Measurements from ENCODE around the gene KIAA1549. TPM values are rescaled to one million over a fixed set of nuclear protein-coding genes. Genes with fewer than 3 reads are reported as not detected.

Gene KIAA1549
- total RNA-seq, 4 donors from 2014 or later, result 0.11 to 2.1 (median 0.28) TPM

- intact Hi-C loops (cut with DNase I), result no loop called here
- no peak for DNase-seq
- 88 to 92% methylated on average over 11 of the region's 12 CpGs for WGBS, 2 donors
Observed at GRCh38 chr7:138949421-138950088, 31.6 kb downstream of the KIAA1549 start.

GRCh38 chr7:138948403-138948802 is 32.8 kb downstream of the KIAA1549 start:
- intact Hi-C loops (cut with DNase I), result no loop called here
- WGBS, 2 donors, result 77 to 84% methylated on average over 6 of the region's 6 CpGs
- Histone ChIP-seq H3K27me3 (no peaks in the 10 kb centered on the region), H3K9me3 (no peaks in the 10 kb centered on the region), H3K4me1 (no peaks in the 10 kb centered on the region), H3K27ac (no peak overlapping the region), H3K4me3 (no peak overlapping the region), H3K36me3 (no peaks in the 10 kb centered on the region)
- no peak for DNase-seq
- no peak for TF ChIP-seq CTCF (IDR thresholded peaks at IDR 0.05)
- TF ChIP-seq POLR2A (IDR thresholded peaks at IDR 0.05), result no peak

More at GRCh38 chr7:138949421-138950088, 31.6 kb downstream of the KIAA1549 start:
- H3K36me3 ChIP-seq, result no peaks in the 10 kb centered on the region
- H3K4me1 ChIP-seq, result no peaks in the 10 kb centered on the region
- H3K27ac ChIP-seq, result no peak overlapping the region
- TF ChIP-seq CTCF (IDR thresholded peaks at IDR 0.05) (no peak), POLR2A (IDR thresholded peaks at IDR 0.05) (no peak)
- no peak overlapping the region for H3K4me3 ChIP-seq
- H3K9me3 ChIP-seq, result no peaks in the 10 kb centered on the region
- H3K27me3 ChIP-seq, result no peaks in the 10 kb centered on the region

- 61 to 65% methylated on average over 3 of the region's 3 CpGs for WGBS, 2 donors
- no peak for TF ChIP-seq POLR2A (IDR thresholded peaks at IDR 0.05)
- Histone ChIP-seq H3K27ac (no peak overlapping the region), H3K27me3 (no peaks in the 10 kb centered on the region), H3K9me3 (no peaks in the 10 kb centered on the region), H3K4me3 (no peak overlapping the region), H3K36me3 (no peaks in the 10 kb centered on the region), H3K4me1 (no peaks in the 10 kb centered on the region)
- intact Hi-C loops (cut with DNase I), result no loop called here
- DNase-seq, result no peak
Observed at GRCh38 chr7:138945821-138946220, 35.4 kb downstream of the KIAA1549 start.

GRCh38 chr7:138945154-138945553 is 36.0 kb downstream of the KIAA1549 start:
- Histone ChIP-seq H3K36me3 (no peaks in the 10 kb centered on the region), H3K9me3 (no peaks in the 10 kb centered on the region), H3K4me3 (no peak overlapping the region), H3K27me3 (no peaks in the 10 kb centered on the region), H3K27ac (no peak overlapping the region), H3K4me1 (no peaks in the 10 kb centered on the region)
- 38 to 45% methylated on average over 3 of the region's 3 CpGs for WGBS, 2 donors
- intact Hi-C loops (cut with DNase I), result no loop called here
- no peak for DNase-seq
- TF ChIP-seq POLR2A (IDR thresholded peaks at IDR 0.05), result no peak
- TF ChIP-seq CTCF (IDR thresholded peaks at IDR 0.05), result no peak

- H3K27me3 ChIP-seq, result no peaks in the 10 kb centered on the region
- H3K4me3 ChIP-seq, result no peak overlapping the region
- DNase-seq, result no peak
- no peaks in the 10 kb centered on the region for H3K9me3 ChIP-seq
- no peaks in the 10 kb centered on the region for H3K36me3 ChIP-seq
- H3K4me1 ChIP-seq, result no peaks in the 10 kb centered on the region
- whole genome bisulfite sequencing, 2 donors, result 71 to 74% methylated on average over 2 of the region's 2 CpGs
- intact Hi-C loops (cut with DNase I), result no loop called here
- no peak for TF ChIP-seq CTCF (IDR thresholded peaks at IDR 0.05)
- no peak for TF ChIP-seq POLR2A (IDR thresholded peaks at IDR 0.05)
- no peak overlapping the region for H3K27ac ChIP-seq
Observed at GRCh38 chr7:138944592-138944991, 36.6 kb downstream of the KIAA1549 start.

- Histone ChIP-seq H3K9me3 (no peaks in the 10 kb centered on the region), H3K4me1 (no peaks in the 10 kb centered on the region), H3K4me3 (no peak overlapping the region), H3K27ac (no peak overlapping the region), H3K36me3 (no peaks in the 10 kb centered on the region), H3K27me3 (no peaks in the 10 kb centered on the region)
- DNase-seq, result no peak
- TF ChIP-seq CTCF (IDR thresholded peaks at IDR 0.05) (no peak), POLR2A (IDR thresholded peaks at IDR 0.05) (no peak)
- 84 to 87% methylated on average over 11 of the region's 11 CpGs for WGBS, 2 donors
- intact Hi-C loops (cut with DNase I), result no loop called here
Observed at GRCh38 chr7:138943061-138943460, 38.1 kb downstream of the KIAA1549 start.
